K562 (cell line): ENCODE measurements around the gene TTC4. TPM values are rescaled to one million over a fixed set of nuclear protein-coding genes. Genes with fewer than 3 reads are reported as not detected.
A peak's percentile ranks its signal among the peaks of the same experiment; 100 is the strongest.

ENCODE experiments used
- BRD9 ChIP-seq: fragments of 450-650 bp; IDR thresholded peaks from 2 replicates; pipeline ENCODE4 v1.6.1; 2018; ENCODE audit warnings: low read depth; ENCODE audit not compliant: partially characterized antibody
- CBFA2T2 ChIP-seq: fragments of 450-650 bp; conservative IDR thresholded peaks from 2 replicates; pipeline ENCODE4 v1.6.1; 2017; ENCODE audit warnings: mild to moderate bottlenecking
- COPS2 ChIP-seq: fragments of 450-650 bp; conservative IDR thresholded peaks from 2 replicates; pipeline ENCODE4 v1.6.1; 2016; ENCODE audit warnings: mild to moderate bottlenecking, moderate library complexity
- E2F4 ChIP-seq: sonication (generic); formaldehyde crosslinking; IDR thresholded peaks from 2 replicates; pipeline ENCODE4 v1.8.0; 2022; ENCODE audit warnings: mild to moderate bottlenecking, low read depth, missing genetic modification reagents
- ELK3 ChIP-seq: fragments of 450-650 bp; formaldehyde crosslinking; IDR thresholded peaks from 2 replicates; pipeline ENCODE4 v1.4.0; 2020; ENCODE audit warnings: mild to moderate bottlenecking
- FOXP1 ChIP-seq: sonication (generic); formaldehyde crosslinking; IDR thresholded peaks from 2 replicates; pipeline ENCODE4 v1.8.0; 2022; ENCODE audit warnings: mild to moderate bottlenecking, missing genetic modification reagents
- KDM2B ChIP-seq: fragments of 250-450 bp; sonication (Bioruptor Pico); IDR thresholded peaks from 2 replicates; pipeline ENCODE4 v1.8.0; 2021; ENCODE audit warnings: mild to moderate bottlenecking, moderate library complexity
- MXI1 ChIP-seq: IDR thresholded peaks from 2 replicates; pipeline ENCODE4 v1.6.1; 2011; ENCODE audit warnings: low read depth, mild to moderate bottlenecking, improper control_type of control experiment, low read length
- NCOA2 ChIP-seq, 2 experiments: fragments of 450-650 bp; IDR thresholded peaks; 2 replicates each; pipeline ENCODE4 v1.6.1; 2018; ENCODE audit warnings: mild to moderate bottlenecking in 2 of 2, moderate library complexity in 1 of 2; ENCODE audit not compliant: partially characterized antibody in 2 of 2
- NFATC3 ChIP-seq: fragments of 450-650 bp; IDR thresholded peaks from 2 replicates; pipeline ENCODE4 v1.6.1; 2017; ENCODE audit warnings: mild to moderate bottlenecking
- POLR2B ChIP-seq: fragments of 450-650 bp; IDR thresholded peaks from 2 replicates; pipeline ENCODE4 v1.6.1; 2018; ENCODE audit warnings: low read depth; ENCODE audit not compliant: partially characterized antibody
- RBM14 ChIP-seq: fragments of 200-400 bp; formaldehyde crosslinking; IDR thresholded peaks from 2 replicates; pipeline ENCODE4 v1.6.1; 2018; ENCODE audit warnings: low read depth, mild to moderate bottlenecking, low read length, moderate library complexity, borderline replicate concordance; ENCODE audit not compliant: insufficient read depth
- SMAD1 ChIP-seq: fragments of 150-350 bp; IDR thresholded peaks from 2 replicates; pipeline ENCODE4 v1.6.1; 2014; ENCODE audit warnings: low read length, low read depth; ENCODE audit not compliant: partially characterized antibody
- SOX6 ChIP-seq: fragments of 450-650 bp; IDR thresholded peaks from 2 replicates; pipeline ENCODE4 v1.6.1; 2014; ENCODE audit warnings: mild to moderate bottlenecking
- ZNF174 ChIP-seq: fragments of 250-450 bp; sonication (Bioruptor Pico); IDR thresholded peaks from 2 replicates; pipeline ENCODE4 v1.4.0; 2020; ENCODE audit warnings: mild to moderate bottlenecking
- ZNF212 ChIP-seq: fragments of 450-650 bp; formaldehyde crosslinking; IDR thresholded peaks from 2 replicates; pipeline ENCODE4 v1.4.0; 2020; ENCODE audit warnings: mild to moderate bottlenecking
- ZNF24 ChIP-seq: fragments of 450-650 bp; IDR thresholded peaks from 2 replicates; pipeline ENCODE4 v1.6.1; 2016
- ZNF263 ChIP-seq: sonication (generic); formaldehyde crosslinking; IDR thresholded peaks from 2 replicates; pipeline ENCODE4 v1.8.0; 2022; ENCODE audit warnings: mild to moderate bottlenecking, missing genetic modification reagents, borderline replicate concordance
- ZNF518B ChIP-seq: fragments of 250-450 bp; sonication (Bioruptor Pico); IDR thresholded peaks from 2 replicates; pipeline ENCODE4 v1.5.0; 2021; ENCODE audit warnings: mild to moderate bottlenecking, moderate library complexity
- ZNF764 ChIP-seq: fragments of 250-450 bp; sonication (Bioruptor Pico); IDR thresholded peaks from 2 replicates; pipeline ENCODE4 v1.4.0; 2020; ENCODE audit warnings: low read depth, mild to moderate bottlenecking, moderate library complexity
- polyA plus RNA-seq, 8 experiments: library from polyadenylated mRNA; depleted of rRNA in 4 of 8; stranded (reverse) in 5 of 8; unstranded in 3 of 8; fragments of >200 nt; fragmentation: Nextera tagmentation in 2 of 8; fragmentation: Illumina TruSeq in 1 of 8; extraction: Ambion mirVana in 2 of 8; extraction: Trizol in 1 of 8; gene quantifications; 2 replicates each; pipeline versions ENCODE4 v1.2.1 to v1.2.3, GENCODE V29; 2011 to 2014; ENCODE audit warnings: inconsistent platforms in 1 of 8, missing spikeins in 1 of 8
- total RNA-seq, 7 experiments: library from RNA; depleted of rRNA in 6 of 7; stranded (reverse); fragments of >200 nt in 6 of 7; fragmentation: Illumina TruSeq in 2 of 7; extraction: Trizol in 2 of 7; gene quantifications; 2 replicates each; pipeline versions ENCODE4 v1.2.1 to v1.2.3, GENCODE V29; 2011 to 2021; ENCODE audit warnings: low replicate concordance in 1 of 7
- TF ChIP-seq, protein P1 (sequence below): sonication (generic); formaldehyde crosslinking; IDR thresholded peaks from 2 replicates; pipeline ENCODE4 v1.8.0; 2022; ENCODE audit warnings: missing genetic modification reagents, mild to moderate bottlenecking, borderline replicate concordance

Gene TTC4
- total and polyA plus RNA-seq, 9 of the 15 experiments (the other 6 are each of a cell fraction or from before 2014, with no cell fraction given), result 36.3 to 111 (median 54.1) TPM

- TF ChIP-seq ZNF518B (CRISPR knock-in tag) (no peak), POLR2B (peak; percentile 90), ZNF212 (CRISPR knock-in tag) (no peak), COPS2 (no peak), CBFA2T2 (no peak), ZNF764 (CRISPR knock-in tag) (0 out of 2 replicates have a peak, but pooled peaks have one; percentile 12), MXI1 (peak; percentile 93), RBM14 (0 out of 2 replicates have a peak, but pooled peaks have one; percentile 72), SMAD1 (no peak), ZNF24 (peak; percentile 82), ELK3 (CRISPR knock-in tag) (no peak), ZNF174 (CRISPR knock-in tag) (no peak), ZNF263 (CRISPR knock-in tag) (no peak), E2F4 (CRISPR knock-in tag) (0 out of 2 replicates have a peak, but pooled peaks have one; percentile 74), FOXP1 (CRISPR knock-in tag) (no peak), BRD9 (no peak), NCOA2 (IDR thresholded peaks at IDR 0.05; ENCODE audit: partially characterized antibody in 2 of 2) (no peak), KDM2B (CRISPR knock-in tag) (no peak; the same call in 1 of the 2 replicates), NFATC3 (no peak), SOX6 (peak; percentile 61)
- TF ChIP-seq, protein P1, sequence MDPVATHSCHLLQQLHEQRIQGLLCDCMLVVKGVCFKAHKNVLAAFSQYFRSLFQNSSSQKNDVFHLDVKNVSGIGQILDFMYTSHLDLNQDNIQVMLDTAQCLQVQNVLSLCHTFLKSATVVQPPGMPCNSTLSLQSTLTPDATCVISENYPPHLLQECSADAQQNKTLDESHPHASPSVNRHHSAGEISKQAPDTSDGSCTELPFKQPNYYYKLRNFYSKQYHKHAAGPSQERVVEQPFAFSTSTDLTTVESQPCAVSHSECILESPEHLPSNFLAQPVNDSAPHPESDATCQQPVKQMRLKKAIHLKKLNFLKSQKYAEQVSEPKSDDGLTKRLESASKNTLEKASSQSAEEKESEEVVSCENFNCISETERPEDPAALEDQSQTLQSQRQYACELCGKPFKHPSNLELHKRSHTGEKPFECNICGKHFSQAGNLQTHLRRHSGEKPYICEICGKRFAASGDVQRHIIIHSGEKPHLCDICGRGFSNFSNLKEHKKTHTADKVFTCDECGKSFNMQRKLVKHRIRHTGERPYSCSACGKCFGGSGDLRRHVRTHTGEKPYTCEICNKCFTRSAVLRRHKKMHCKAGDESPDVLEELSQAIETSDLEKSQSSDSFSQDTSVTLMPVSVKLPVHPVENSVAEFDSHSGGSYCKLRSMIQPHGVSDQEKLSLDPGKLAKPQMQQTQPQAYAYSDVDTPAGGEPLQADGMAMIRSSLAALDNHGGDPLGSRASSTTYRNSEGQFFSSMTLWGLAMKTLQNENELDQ (CRISPR knock-in tag), result 0 out of 2 replicates have a peak, but pooled peaks have one; percentile 43
Measured at GRCh38 chr1:54715493-54716298, at the start of gene TTC4 (continued).
